Stimulated activated naive CD8-positive, alpha-beta T cell treated with anti-CD3 and anti-CD28 coated beads, Interleukin-15, Interleukin-2, amounts not matched to agents 100 ng/mL and 50 ng/mL, for 24 hours (primary cell): ENCODE measurements around the gene ERC1.
"Not testable (repeated sequence)": the region's sequence is repeated elsewhere in the genome, so short reads cannot be mapped to it uniquely, and the experiment has no call there.

Source experiments
- H3K27ac Mint-ChIP-seq: one replicate; pipeline ENCODE4 v1.8.0; 2021; ENCODE audit warnings: mild to moderate bottlenecking, mixed read lengths
- H3K27me3 Mint-ChIP-seq: one replicate; pipeline ENCODE4 v1.8.0; 2021; ENCODE audit warnings: mixed read lengths
- H3K36me3 Mint-ChIP-seq: one replicate; pipeline ENCODE4 v1.8.0; 2021; ENCODE audit warnings: low read depth, mixed read lengths
- H3K4me1 Mint-ChIP-seq: one replicate; pipeline ENCODE4 v1.8.0; 2021; ENCODE audit warnings: low read depth, mixed read lengths
- H3K4me3 Mint-ChIP-seq: one replicate; pipeline ENCODE4 v1.8.0; 2021; ENCODE audit warnings: mild to moderate bottlenecking, mixed read lengths
- H3K9me3 Mint-ChIP-seq: one replicate; pipeline ENCODE4 v1.8.0; 2021; ENCODE audit warnings: mixed read lengths

Gene ERC1

GRCh38 chr12:1184402-1184801 is 193.4 kb downstream of the ERC1 start:
- Mint-ChIP-seq H3K9me3 (no peaks in the 10 kb centered on the region), H3K27ac (no peak overlapping the region), H3K36me3 (peaks cover 35% of the 10 kb centered on the region), H3K27me3 (no peaks in the 10 kb centered on the region), H3K4me3 (no peak overlapping the region), H3K4me1 (peaks cover 10% of the 10 kb centered on the region)

GRCh38 chr12:1185460-1186182 is 194.6 kb downstream of the ERC1 start:
- Mint-ChIP-seq H3K9me3 (no peaks in the 10 kb centered on the region), H3K27ac (no peak overlapping the region), H3K4me1 (peaks cover 10% of the 10 kb centered on the region), H3K27me3 (no peaks in the 10 kb centered on the region), H3K4me3 (no peak overlapping the region), H3K36me3 (peaks cover 40% of the 10 kb centered on the region)

GRCh38 chr12:1186298-1186697 is 195.3 kb downstream of the ERC1 start:
- H3K36me3 Mint-ChIP-seq: peaks cover 40% of the 10 kb centered on the region
- H3K9me3 Mint-ChIP-seq: no peaks in the 10 kb centered on the region
- H3K4me1 Mint-ChIP-seq: peaks cover 10% of the 10 kb centered on the region
- H3K4me3 Mint-ChIP-seq: no peak overlapping the region
- no peak overlapping the region for H3K27ac Mint-ChIP-seq
- no peaks in the 10 kb centered on the region for H3K27me3 Mint-ChIP-seq

- Mint-ChIP-seq H3K27me3 (no peaks in the 10 kb centered on the region), H3K4me1 (peaks cover 10% of the 10 kb centered on the region), H3K9me3 (no peaks in the 10 kb centered on the region), H3K36me3 (peaks cover 40% of the 10 kb centered on the region), H3K27ac (no peak overlapping the region), H3K4me3 (no peak overlapping the region)
These were observed 197.0 kb downstream of the ERC1 start for GRCh38 chr12:1188016-1188415.

GRCh38 chr12:1189163-1189562 is 198.1 kb downstream of the ERC1 start:
- Mint-ChIP-seq H3K4me3 (no peak overlapping the region), H3K27me3 (no peaks in the 10 kb centered on the region), H3K27ac (no peak overlapping the region), H3K36me3 (peaks cover 31% of the 10 kb centered on the region), H3K4me1 (peaks cover 10% of the 10 kb centered on the region), H3K9me3 (no peaks in the 10 kb centered on the region)

GRCh38 chr12:1195513-1195912 is 204.5 kb downstream of the ERC1 start:
- Mint-ChIP-seq H3K4me1 (no peaks in the 10 kb centered on the region), H3K4me3 (no peak overlapping the region), H3K27me3 (no peaks in the 10 kb centered on the region), H3K27ac (no peak overlapping the region), H3K36me3 (peaks cover 45% of the 10 kb centered on the region), H3K9me3 (no peaks in the 10 kb centered on the region)

- Mint-ChIP-seq H3K9me3 (no peaks in the 10 kb centered on the region), H3K36me3 (peaks cover 36% of the 10 kb centered on the region), H3K4me3 (no peak overlapping the region), H3K27me3 (no peaks in the 10 kb centered on the region), H3K27ac (no peak overlapping the region), H3K4me1 (no peaks in the 10 kb centered on the region)
These were observed 206.4 kb downstream of the ERC1 start for GRCh38 chr12:1197264-1198018.

- H3K9me3 Mint-ChIP-seq, H3K4me3 Mint-ChIP-seq, H3K27me3 Mint-ChIP-seq, H3K27ac Mint-ChIP-seq, H3K4me1 Mint-ChIP-seq: not testable (repeated sequence)
- H3K36me3 Mint-ChIP-seq: peaks cover 35% of the 10 kb centered on the region
These were observed 207.8 kb downstream of the ERC1 start for GRCh38 chr12:1198854-1199253.

GRCh38 chr12:1199700-1200099 is 208.7 kb downstream of the ERC1 start:
- Mint-ChIP-seq H3K27me3 (no peaks in the 10 kb centered on the region), H3K27ac (no peak overlapping the region)

GRCh38 chr12:1201030-1201429 is 210.0 kb downstream of the ERC1 start:
- no peaks in the 10 kb centered on the region for H3K27me3 Mint-ChIP-seq
- no peaks in the 10 kb centered on the region for H3K9me3 Mint-ChIP-seq
- H3K36me3 Mint-ChIP-seq: peaks cover 21% of the 10 kb centered on the region
- no peak overlapping the region for H3K4me3 Mint-ChIP-seq
- peaks cover 7% of the 10 kb centered on the region for H3K4me1 Mint-ChIP-seq
- H3K27ac Mint-ChIP-seq: no peak overlapping the region

More at GRCh38 chr12:1199700-1200099, 208.7 kb downstream of the ERC1 start:
- Mint-ChIP-seq H3K4me3 (no peak overlapping the region), H3K4me1 (no peaks in the 10 kb centered on the region), H3K9me3 (no peaks in the 10 kb centered on the region), H3K36me3 (peaks cover 31% of the 10 kb centered on the region)

GRCh38 chr12:1201886-1202285 is 210.9 kb downstream of the ERC1 start:
- peaks cover 18% of the 10 kb centered on the region for H3K36me3 Mint-ChIP-seq
- H3K4me1 Mint-ChIP-seq: peaks cover 11% of the 10 kb centered on the region
- H3K9me3 Mint-ChIP-seq: no peaks in the 10 kb centered on the region
- peak overlapping the region; percentile 20 for H3K27ac Mint-ChIP-seq
- H3K27me3 Mint-ChIP-seq: no peaks in the 10 kb centered on the region
- H3K4me3 Mint-ChIP-seq: no peak overlapping the region

GRCh38 chr12:1203735-1204019 is 212.7 kb downstream of the ERC1 start:
- no peaks in the 10 kb centered on the region for H3K27me3 Mint-ChIP-seq
- no peaks in the 10 kb centered on the region for H3K9me3 Mint-ChIP-seq
- H3K4me1 Mint-ChIP-seq: peaks cover 11% of the 10 kb centered on the region
- no peak overlapping the region for H3K4me3 Mint-ChIP-seq
- no peak overlapping the region for H3K27ac Mint-ChIP-seq
- peaks cover 9% of the 10 kb centered on the region for H3K36me3 Mint-ChIP-seq

GRCh38 chr12:1204581-1205121 is 213.6 kb downstream of the ERC1 start:
- peaks cover 9% of the 10 kb centered on the region for H3K36me3 Mint-ChIP-seq
- no peaks in the 10 kb centered on the region for H3K27me3 Mint-ChIP-seq
- H3K4me1 Mint-ChIP-seq: peaks cover 11% of the 10 kb centered on the region
- no peaks in the 10 kb centered on the region for H3K9me3 Mint-ChIP-seq
- no peak overlapping the region for H3K27ac Mint-ChIP-seq
- no peak overlapping the region for H3K4me3 Mint-ChIP-seq

- H3K27ac Mint-ChIP-seq: no peak overlapping the region
- H3K27me3 Mint-ChIP-seq: no peaks in the 10 kb centered on the region
- no peaks in the 10 kb centered on the region for H3K9me3 Mint-ChIP-seq
- peaks cover 11% of the 10 kb centered on the region for H3K4me1 Mint-ChIP-seq
- peaks cover 9% of the 10 kb centered on the region for H3K36me3 Mint-ChIP-seq
- peak overlapping the region; percentile 40 for H3K4me3 Mint-ChIP-seq
These were observed 214.6 kb downstream of the ERC1 start for GRCh38 chr12:1205512-1206060.

GRCh38 chr12:1206118-1206734 is 215.2 kb downstream of the ERC1 start:
- H3K4me3 Mint-ChIP-seq: no peak overlapping the region
- H3K4me1 Mint-ChIP-seq: peaks cover 11% of the 10 kb centered on the region
- no peaks in the 10 kb centered on the region for H3K27me3 Mint-ChIP-seq
- H3K9me3 Mint-ChIP-seq: no peaks in the 10 kb centered on the region
- peaks cover 9% of the 10 kb centered on the region for H3K36me3 Mint-ChIP-seq
- no peak overlapping the region for H3K27ac Mint-ChIP-seq
